ENCODE measurements around the gene GPX5.

The GPX5 gene

GRCh38 chr6:28566527-28567252 is 41.0 kb downstream of the GPX5 start:
- H3K4me3 ChIP-seq: no peak overlapping the region
- intact Hi-C loops (cut with DNase I; ENCODE audit: low total_unique reads): no loop called here
- H3K4me1 ChIP-seq: no peaks in the 10 kb centered on the region
- H3K9me3 ChIP-seq: no peaks in the 10 kb centered on the region
- H3K36me3 ChIP-seq: no peaks in the 10 kb centered on the region
- no peaks in the 10 kb centered on the region for H3K27me3 ChIP-seq
- TF ChIP-seq CTCF (IDR thresholded peaks at IDR 0.05): no peak
- no peak for DNase-seq
- no peak overlapping the region for H3K27ac ChIP-seq

GRCh38 chr6:28567506-28567905 is 41.8 kb downstream of the GPX5 start:
- Histone ChIP-seq H3K27me3 (no peaks in the 10 kb centered on the region), H3K4me1 (no peaks in the 10 kb centered on the region), H3K36me3 (no peaks in the 10 kb centered on the region), H3K4me3 (no peak overlapping the region), H3K27ac (no peak overlapping the region), H3K9me3 (no peaks in the 10 kb centered on the region)
- no peak for DNase-seq
- no peak for TF ChIP-seq CTCF (IDR thresholded peaks at IDR 0.05)
- intact Hi-C loops (cut with DNase I; ENCODE audit: low total_unique reads): no loop called here

GRCh38 chr6:28568515-28569108 is 42.9 kb downstream of the GPX5 start:
- H3K36me3 ChIP-seq: no peaks in the 10 kb centered on the region
- intact Hi-C loops (cut with DNase I; ENCODE audit: low total_unique reads): no loop called here
- no peaks in the 10 kb centered on the region for H3K27me3 ChIP-seq
- TF ChIP-seq CTCF (IDR thresholded peaks at IDR 0.05): no peak
- no peaks in the 10 kb centered on the region for H3K9me3 ChIP-seq
- no peak for DNase-seq
- H3K27ac ChIP-seq: no peak overlapping the region
- no peaks in the 10 kb centered on the region for H3K4me1 ChIP-seq
- no peak overlapping the region for H3K4me3 ChIP-seq

GRCh38 chr6:28569748-28570147 is 44.1 kb downstream of the GPX5 start:
- no peaks in the 10 kb centered on the region for H3K27me3 ChIP-seq
- H3K4me1 ChIP-seq: no peaks in the 10 kb centered on the region
- H3K4me3 ChIP-seq: no peak overlapping the region
- TF ChIP-seq CTCF (IDR thresholded peaks at IDR 0.05): no peak
- no peaks in the 10 kb centered on the region for H3K9me3 ChIP-seq
- H3K27ac ChIP-seq: no peak overlapping the region
- no peak for DNase-seq
- H3K36me3 ChIP-seq: no peaks in the 10 kb centered on the region
- intact Hi-C loops (cut with DNase I; ENCODE audit: low total_unique reads): no loop called here

GRCh38 chr6:28580475-28580874 is 54.8 kb downstream of the GPX5 start:
- TF ChIP-seq CTCF (IDR thresholded peaks at IDR 0.05): no peak
- Histone ChIP-seq H3K36me3 (no peaks in the 10 kb centered on the region), H3K4me1 (no peaks in the 10 kb centered on the region), H3K4me3 (no peak overlapping the region), H3K27me3 (no peaks in the 10 kb centered on the region), H3K9me3 (no peaks in the 10 kb centered on the region), H3K27ac (no peak overlapping the region)
- intact Hi-C loops (cut with DNase I; ENCODE audit: low total_unique reads): no loop called here
- DNase-seq: no peak
